Measurements from ENCODE around the gene PTDSS2.
"Not testable (repeated sequence)": the region's sequence is repeated elsewhere in the genome, so short reads cannot be mapped to it uniquely, and the experiment has no call there.

Gene PTDSS2

DNA sequence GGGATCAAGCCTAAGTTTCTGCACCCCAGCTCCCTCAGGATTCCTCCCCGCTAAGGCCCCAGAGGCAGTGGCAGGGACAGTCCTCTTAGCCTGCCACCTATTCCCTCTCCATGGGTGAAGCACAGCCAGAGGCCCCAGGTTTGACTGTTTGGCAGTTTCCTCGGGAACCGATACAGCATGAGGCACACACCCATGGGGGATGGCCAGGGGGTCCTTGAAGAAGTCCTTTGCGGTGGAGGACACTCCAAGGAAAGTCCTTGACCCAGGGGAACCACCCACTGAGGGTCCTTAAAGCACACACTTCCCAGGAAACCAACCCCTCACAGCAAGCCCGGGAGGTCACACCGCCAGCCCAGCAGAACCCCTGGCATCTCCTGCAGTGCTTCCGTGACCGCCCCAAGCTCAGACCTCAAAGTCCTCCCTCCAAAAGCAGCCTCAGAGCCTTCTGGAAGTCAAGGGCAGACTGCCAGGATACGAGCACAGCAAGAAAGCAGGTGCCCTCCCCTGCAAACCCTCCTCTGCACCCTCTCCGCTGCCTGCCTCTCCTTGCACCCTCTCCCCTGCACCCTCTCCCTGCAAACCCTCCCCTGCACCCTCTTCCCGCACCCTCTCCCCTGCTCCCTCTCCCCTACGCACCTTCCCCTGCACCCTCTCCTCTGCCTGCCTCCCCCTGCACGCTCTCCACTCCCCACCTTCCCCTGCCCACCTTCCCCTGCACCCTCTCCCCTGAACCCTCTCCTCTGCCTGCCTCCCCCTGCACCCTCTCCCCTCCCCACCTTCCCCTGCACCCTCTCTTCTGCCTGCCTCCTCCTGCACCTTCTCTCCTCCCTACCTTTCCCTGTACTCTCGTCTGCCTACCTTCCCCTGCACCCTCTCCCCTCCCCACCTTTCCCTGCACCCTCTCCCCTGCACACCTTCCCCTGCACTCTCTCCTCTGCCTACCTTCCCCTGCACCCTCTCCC is 36.7 kb upstream of the PTDSS2 start:
- no peak for DNase-seq (ENCODE audit: low spot score)

DNA sequence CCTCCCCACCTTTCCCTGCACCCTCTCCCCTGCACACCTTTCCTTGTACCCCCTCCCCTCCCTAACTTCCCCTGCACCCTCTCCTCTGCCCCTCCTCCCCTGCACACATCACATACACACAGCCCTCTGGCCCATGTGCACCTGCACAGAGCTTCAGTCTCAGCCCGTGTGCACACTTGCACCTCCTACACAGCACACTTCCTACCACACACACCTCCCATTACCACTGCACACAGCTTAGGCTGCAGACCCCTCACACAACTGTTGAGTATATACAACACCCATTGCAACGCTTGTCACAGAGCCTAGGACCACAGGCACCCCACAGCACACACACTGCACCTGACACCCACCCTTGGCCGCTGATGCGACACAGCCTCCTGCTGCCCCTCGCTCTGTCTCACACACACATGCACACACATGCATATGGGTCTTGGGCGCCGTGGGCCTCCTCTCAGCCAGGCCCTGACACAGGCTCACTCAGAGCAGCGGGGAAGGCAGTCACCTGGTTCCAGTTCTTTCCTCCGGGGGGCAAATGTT is 35.7 kb upstream of the PTDSS2 start:
- DNase-seq (ENCODE audit: low spot score): no peak

DNA sequence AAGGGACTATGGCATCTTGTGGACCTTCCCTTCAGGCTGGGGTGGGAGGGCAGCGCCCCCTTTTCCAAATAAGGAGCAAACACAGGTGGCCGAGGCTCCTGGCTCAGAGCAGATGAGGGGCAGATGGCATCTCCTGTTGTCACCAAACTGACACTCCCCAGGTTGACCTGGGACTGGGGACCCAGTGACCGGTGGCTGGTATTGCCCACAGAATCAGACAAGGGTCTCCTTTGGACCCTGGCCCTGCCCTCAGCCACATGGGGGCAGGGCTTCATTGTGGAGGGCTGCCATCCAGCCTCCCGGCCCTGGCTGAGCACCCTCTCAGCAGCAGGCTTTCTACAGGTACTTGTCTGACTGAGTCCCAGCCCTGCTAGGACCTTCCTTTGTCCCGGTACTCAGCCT is 34.4 kb upstream of the PTDSS2 start:
- no peak for DNase-seq (ENCODE audit: low spot score)

DNA sequence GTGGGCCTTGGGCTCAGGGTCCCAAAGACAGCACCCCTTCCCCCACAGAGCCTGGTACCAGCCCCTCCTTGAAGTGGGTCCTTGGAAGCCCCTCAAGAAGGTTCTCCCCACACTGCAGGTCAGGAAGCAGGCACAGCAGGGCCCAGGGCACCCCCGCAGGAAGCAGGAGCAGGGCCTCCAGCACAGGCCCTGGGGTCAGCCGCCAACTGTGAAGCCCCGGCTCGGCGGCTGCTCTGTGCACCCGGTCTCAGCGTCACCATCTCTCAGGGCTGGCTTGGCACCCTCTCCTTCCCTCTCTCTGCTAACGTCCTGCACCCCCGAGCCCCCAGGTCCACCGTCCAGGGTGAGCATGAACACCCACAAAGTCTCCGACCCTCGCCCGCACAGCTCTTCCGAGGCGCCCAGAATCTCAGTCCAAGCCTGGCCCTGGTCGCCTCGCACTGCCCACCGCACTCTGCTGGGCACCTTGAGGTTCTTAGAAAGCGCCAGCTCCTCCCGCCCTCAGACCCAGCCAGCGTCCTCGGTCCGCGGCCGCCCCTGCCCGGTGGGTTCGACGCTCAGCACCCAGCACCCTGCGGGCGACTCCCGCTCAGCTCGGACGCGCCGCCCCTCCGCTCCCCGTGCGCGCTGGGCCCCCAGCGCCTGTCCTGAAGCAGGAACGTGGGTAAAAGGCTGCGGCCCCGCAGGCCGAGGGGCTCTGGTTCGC is 33.9 kb upstream of the PTDSS2 start:
- DNase-seq (ENCODE audit: low spot score): no peak

DNA sequence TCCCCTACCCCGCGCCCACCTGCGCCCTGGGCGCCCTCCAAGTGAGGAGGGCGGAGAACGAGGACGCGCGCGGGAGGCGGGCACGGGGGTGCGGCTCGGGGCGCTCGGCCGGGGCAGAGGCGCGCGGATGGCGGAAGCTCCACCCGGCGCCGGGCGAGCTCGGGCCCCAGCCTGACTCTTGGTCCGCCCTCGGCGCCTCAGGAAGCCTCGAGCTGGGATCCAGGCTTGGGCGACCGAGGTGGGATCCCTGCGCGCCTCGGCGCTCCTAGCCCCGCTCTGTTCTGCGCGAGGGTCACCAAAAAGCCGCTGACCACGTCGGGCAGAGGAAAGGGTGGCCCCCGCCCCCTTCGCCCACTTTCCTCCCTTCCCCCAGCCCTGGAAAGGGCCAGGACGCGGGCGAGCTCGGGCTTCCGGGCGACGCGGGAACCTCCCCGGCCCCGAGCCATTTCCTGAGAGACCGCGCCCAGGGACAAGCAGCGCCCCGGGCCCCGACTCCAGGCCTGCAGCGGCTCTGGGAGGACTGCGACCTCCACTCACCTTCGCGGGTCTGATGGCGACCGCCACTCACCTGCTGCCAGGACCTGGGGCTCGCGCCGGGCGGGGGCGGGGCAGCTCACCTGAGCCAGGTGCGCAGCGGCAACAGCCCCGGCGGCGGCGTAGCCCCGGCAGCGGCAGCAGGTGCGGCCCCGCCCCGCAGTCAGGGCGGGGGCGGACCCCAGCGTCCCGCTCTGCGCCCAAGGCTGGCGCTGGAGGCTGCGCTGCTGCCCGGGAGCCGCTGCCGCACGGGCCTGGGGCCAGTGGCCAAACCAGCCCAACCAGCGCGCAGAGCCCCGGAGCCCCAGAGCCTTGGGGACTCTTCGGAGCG is 33.1 kb upstream of the PTDSS2 start:
- DNase-seq (ENCODE audit: low spot score): no peak

DNA sequence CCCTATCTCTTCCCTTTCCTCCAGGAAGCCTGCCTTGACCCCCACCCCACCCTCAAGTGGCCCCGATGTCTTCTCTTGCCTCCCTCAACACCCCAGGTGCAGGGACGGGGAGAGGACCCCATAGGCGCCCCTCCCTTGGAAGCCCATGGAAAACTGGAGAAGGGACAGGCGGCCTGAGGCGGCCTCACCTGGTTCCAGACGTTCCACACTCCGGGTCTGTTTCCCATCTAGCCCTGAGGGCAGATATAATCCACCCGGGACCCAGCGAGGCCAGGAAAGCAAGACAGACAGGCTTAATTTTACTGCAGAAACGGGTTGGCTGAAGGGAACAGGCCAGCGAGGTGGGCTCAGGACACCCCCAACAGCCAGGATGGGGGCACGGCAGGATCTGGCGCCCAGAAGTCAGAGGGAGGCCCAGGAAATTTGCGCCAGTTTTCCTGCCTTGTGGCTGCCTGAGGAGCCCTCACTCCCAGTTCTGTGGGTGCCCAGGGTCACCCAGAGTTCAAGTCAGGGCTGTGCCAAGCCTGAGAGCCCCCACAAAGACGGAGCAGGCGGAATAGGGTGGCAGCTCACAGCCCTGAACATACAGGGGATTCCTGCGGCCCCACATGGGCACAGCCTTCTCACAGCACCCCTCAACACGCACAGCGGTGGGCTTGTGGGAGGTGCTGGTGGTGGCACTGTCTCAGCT is 32.3 kb upstream of the PTDSS2 start:
- no peak for DNase-seq (ENCODE audit: low spot score)

DNA sequence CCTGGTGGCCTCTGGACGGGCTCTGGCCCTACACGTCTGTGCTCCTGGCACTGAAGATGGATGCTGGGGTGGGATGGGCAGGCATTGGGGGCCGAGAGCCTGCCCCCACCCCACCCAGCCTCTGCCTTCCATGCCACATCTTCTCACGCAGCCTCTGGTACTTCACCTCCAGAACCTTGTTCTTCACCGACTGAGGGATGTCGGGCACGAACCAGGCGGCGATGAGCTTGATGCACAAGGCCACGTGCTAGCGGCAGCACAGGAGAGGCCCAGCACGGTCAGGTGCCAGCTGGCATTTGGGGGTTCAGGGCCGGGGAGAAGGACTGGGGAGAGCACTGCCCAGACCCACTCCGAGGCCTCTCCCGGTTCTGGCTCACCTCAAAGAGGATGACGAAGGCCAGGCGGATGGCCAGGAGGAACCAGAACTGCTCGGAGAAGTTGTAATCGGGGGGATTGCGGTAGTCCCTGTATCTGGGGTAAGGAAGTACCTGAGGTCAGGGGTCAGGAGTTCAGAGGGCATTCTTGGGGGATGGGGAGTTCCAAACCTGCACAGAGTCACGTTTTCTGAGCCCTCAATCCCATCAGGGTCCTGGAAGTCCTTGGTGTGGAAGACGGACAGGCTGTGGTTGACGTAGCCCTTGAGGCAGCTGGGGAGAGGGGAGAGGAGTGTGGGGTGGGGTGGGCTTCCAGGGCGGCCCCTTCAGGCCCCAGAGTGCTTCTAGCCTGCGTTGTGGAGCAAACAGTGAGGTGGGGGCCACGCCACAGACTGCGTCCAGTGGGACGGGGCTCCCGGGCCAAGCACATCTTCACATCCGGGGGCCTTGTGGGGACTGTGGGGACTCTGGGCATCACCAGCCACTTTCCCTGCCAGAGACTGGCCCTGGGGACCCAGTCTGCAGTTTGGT is 31.5 kb upstream of the PTDSS2 start:
- no peak for DNase-seq (ENCODE audit: low spot score)

DNA sequence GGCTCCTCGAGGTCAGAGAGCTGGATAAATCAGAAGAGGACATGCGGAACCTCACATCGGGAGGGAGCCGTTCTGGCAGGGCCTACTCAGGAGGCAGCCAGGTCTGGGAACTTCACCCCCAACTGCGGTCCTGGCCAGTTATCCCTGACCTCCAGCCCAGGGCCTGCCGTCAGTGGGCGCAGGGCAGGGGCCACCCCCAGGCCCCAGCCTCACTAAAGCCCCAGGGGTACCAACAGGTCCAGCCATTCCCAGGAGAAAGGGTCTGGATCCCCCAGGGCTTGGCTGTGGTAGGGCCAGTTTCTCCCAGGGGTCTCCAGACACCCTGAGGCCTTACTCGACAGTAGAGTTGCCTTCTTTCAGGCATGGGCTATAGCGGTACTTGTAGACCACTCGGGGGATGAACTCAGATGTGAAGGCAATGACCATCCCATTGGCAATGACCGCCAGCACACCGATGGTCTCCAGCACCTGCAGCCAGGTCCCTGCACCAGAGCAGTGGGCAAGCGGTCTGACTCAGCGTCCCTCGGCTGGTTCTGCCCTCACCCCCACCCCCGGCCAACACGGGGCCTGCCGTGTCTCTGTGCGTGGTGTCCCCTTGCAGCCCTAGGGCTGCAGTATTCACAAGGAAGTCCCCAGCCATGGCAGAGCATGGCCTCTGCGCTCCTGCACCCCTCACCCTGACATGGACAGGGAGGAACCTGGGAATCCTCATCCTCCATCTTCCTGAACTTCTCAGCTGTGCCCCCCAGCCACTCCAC is 30.7 kb upstream of the PTDSS2 start:
- DNase-seq (ENCODE audit: low spot score): no peak

DNA sequence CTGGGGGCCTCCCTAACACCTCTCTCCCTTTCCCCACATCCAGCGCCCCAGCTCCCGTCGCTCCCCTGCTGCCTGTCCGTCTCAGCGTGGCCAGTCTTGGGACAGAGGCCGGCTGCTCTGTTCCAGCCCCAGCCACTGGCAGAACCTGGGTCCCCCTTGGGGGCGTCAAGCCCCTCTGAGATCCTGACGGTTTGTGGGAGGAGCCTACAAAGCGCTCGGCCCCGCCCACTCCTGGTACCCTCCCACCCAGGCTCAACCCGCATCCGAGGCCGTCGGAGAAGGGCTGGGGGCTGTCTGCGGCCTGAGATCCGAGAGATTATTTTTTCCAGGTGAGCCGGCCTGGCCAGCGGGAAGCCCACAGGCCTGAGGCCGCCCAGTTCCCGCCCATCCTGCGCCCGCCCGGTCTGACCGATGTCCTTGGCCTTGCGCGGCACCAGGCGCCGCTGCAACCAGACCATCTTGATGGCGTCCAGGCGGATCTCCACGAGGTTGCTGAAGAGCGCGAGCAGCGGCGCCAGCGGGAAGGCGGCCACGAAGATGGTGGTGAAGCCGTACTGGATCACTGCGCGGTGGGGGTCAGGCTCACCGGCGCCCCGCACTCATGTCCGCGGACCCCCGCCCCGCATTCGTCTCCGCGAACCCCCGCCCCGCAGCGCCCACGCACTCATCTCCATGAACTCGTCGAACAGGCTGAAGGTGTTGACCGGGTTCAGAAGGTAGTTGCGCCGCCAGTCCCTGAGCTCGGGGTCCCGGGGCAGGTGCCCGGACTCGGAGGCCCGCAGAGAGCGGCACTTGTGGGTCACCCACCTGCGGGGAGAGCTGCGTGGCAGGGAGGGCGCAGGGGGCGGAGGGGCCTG is 29.8 kb upstream of the PTDSS2 start:
- no peak for DNase-seq (ENCODE audit: low spot score)

DNA sequence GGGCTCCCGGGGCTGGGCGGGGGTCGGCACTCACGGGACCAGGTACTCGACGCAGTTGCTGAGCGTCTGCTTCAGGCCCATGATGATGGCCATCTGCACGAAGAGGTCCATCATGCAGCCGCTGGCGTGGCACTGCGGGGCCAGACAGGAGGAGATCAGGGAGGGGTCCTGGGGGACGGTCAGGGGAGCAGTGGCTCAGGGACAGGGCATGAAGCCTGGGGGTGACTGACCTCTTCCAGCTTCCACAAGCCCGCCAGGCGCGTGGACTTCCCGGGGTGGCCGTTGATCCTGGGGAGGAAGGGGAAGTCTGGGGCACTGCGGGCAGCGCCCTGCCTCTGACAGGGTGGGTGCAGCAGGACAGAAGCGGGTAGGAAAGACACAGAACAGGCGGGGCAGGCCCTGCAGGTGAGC is 29.2 kb upstream of the PTDSS2 start:
- DNase-seq (ENCODE audit: low spot score): no peak

DNA sequence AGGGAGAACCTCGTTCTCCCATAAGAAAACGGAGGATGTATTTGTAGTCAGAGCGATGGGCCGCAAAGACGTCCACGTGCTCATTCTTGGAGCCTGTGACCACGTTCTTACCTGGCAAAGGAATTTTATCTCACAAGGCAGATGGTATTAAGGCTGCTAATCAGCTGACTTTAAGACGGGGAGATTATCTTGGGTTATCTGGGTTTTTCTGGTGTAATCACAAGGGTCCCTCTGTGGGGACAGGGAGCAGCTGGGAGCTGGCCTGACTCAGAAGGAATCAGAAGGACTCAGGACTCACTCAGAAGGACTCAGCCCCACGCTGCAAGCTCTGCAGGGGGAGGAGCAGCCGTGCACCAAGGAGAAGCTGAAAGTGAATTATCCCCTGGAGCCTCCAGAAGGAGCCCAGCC is 27.8 kb upstream of the PTDSS2 start:
- no peak for DNase-seq (ENCODE audit: low spot score)

DNA sequence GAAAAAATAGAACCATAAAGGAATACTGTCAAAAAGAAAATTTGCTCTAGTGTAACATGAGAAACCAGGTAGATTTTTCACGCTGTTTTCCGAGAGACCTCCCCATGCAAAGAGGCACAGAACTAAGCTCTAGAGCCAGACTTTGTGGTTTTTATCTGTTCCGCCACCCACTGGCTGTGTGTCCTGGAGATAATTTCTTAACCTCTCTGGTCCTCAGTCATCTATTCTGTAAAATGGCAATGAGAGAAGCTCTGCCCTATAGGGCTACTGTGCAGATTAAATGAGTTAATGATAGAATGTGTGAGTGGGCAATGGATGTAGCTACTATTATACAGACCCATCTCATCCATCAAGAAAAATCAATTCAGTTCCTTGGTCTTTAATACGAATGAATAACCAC is 25.8 kb upstream of the PTDSS2 start:
- DNase-seq (ENCODE audit: low spot score): no peak

DNA sequence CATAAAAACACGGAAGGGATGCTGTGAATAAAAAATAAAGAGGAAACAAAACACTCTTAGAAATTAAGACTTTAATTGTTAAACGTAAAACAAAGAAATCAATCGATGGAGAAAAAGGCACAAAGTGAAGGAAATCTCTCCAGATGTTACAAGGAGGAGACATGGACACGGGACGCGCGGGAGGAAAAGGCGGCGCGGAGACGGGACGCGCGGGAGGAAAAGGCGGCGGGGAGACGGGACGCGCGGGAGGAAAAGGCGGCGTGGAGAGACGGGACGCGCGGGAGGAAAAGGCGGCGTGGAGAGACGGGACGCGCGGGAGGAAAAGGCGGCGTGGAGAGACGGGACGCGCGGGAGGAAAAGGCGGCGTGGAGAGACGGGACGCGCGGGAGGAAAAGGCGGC is 25.3 kb upstream of the PTDSS2 start:
- DNase-seq (ENCODE audit: low spot score): not testable (repeated sequence)

DNA sequence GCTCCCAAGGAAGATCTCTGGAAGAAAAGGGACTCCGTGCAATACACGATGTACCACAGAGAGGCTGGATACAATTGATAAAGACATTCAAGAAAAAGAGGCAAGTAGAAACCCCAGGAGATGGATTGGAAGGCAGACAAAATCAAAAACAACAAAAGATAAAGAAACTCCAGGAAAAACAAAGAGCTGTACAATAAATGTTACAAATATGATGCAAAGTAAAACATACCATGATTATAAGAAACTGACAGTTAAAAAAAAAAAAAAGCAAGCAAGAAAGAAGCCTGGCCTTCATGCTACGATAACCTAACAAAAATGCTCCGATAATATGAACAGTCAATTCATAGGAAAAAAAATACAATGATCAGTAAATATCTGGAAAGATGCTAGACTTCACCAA is 24.8 kb upstream of the PTDSS2 start:
- no peak for DNase-seq (ENCODE audit: low spot score)

DNA sequence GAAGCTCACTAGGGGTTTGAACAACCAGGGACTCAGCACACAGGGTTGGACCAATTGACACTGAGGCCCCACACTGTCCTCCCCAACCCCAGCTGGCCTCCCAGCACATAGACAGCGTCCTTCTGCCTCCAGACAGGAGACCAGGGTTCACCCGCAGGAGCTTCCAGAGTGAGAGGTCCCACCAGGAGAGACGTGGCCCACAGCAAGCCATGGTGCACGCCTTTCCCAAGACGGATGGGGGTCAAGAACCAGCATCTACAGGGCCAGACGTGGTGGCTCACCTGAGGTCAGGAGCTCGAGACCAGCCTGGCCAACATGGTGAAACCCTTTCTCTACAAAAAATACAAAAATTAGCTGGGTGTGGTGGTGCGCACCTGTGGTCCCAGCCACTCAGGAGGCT is 23.2 kb upstream of the PTDSS2 start:
- DNase-seq (ENCODE audit: low spot score): no peak

DNA sequence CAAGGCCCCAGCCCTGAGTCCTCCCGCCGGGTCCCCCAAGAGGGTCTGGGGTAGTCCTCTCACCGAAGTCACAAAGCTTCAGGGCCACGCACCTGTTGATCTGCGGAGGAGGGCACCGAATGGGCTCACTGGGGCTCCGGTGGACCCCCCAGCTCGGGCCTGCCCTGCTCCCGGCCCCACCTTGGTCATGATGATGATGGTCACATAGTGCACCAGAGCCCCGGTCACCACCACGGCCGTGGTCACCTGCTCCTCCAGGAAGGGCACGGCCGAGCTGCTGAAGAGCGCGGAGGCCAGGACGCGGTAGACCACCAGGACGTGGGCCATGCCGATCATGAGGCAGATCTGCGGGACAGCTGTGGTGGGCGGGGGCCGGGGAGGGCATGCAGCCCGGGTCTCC is 21.8 kb upstream of the PTDSS2 start:
- no peak for DNase-seq (ENCODE audit: low spot score)

DNA sequence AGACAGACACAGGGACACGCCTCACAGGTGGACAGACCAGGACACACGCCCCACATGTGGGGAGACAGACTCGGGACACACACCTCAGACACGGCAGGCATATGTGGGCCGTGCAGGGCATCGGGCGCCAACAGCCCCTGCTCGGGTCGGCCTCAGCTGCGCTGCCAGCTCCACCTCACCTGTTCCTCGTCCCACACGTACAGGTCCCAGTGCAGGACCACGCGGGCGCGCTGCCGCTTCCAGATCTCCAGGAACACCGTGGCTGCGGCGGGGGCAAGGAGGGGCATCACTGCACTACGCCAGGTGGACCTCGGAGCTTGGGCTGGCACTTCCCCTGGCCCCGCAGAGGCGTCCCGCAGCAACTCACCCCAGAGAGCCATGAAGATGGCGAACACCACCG is 20.7 kb upstream of the PTDSS2 start:
- no peak for DNase-seq (ENCODE audit: low spot score)

DNA sequence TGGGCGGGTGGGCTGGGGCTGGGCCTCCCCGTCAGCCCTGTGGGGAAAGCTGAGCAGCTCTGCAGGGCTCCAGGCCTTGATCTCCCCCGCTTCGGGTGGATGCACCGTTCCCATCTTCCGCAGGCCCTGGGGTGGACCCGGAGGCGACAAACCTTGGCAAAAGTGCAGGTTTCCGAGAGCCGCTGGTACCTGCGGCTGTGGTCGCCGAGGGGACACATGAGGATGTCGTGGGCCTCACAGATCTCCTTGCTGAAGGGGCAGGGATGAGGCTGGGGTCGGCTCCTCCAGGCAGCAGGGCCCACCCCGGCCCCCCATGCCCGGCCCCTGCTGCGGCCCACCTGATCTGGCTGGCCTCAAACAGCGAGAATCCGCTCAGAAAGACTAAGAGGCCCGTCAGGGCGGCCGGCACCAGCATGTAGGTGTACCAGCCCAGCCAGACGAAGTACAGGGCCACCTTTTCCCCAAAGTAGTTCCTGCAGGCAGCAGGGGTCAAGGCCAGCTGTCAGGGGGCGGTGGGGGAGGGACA is 20.1 kb upstream of the PTDSS2 start:
- no peak for DNase-seq (ENCODE audit: low spot score)
